C4-2B (cell line): ENCODE results near the gene SSU72.
"Not testable (repeated sequence)": the region's sequence is repeated elsewhere in the genome, so short reads cannot be mapped to it uniquely, and the experiment has no call there.

ENCODE experiments used
- CTCF ChIP-seq: fragments of 450-650 bp; conservative IDR thresholded peaks from 2 replicates; pipeline ENCODE4 v1.5.1; 2017; ENCODE audit warnings: mild to moderate bottlenecking
- ZFX ChIP-seq: fragments of 450-650 bp; IDR thresholded peaks from 2 replicates; pipeline ENCODE4 v1.6.1; 2017

GRCh38 chr1:1526476-1526875 lies 48.2 kb downstream of the SSU72 start:
- not testable (repeated sequence) for TF ChIP-seq CTCF, ZFX
